ENCODE results near the gene APOL4. TPM values are rescaled to one million over a fixed set of nuclear protein-coding genes. Genes with fewer than 3 reads are reported as not detected.
A peak's percentile ranks its signal among the peaks of the same experiment; 100 is the strongest.

The APOL4 gene
- total and polyA plus RNA-seq, 2 of the 4 experiments (the other 2 are of a cell fraction), result 0.07 TPM; not detected in 1

GRCh38 chr22:36221799-36222751, 20.5 kb upstream of the APOL4 start:
- in situ Hi-C loops (cut with MboI; ENCODE audit: low sequenced_read_pairs), result no loop called here
- no peak overlapping the region for H3K23ac ChIP-seq (ENCODE audit: low read depth, low read length)
- TF ChIP-seq MAZ (IDR thresholded peaks at IDR 0.05; ENCODE audit: borderline replicate concordance, low read depth, low read length) (no peak), SMC3 (IDR thresholded peaks at IDR 0.05; ENCODE audit: low read depth, low read length) (peak; percentile 53), CTCF (conservative IDR thresholded peaks at IDR 0.05; ENCODE audit: low read depth, low read length) (peak; percentile 48), RAD21 (IDR thresholded peaks at IDR 0.05; ENCODE audit: low read length) (peak; percentile 55)
- ChIA-PET POLR2A (ENCODE audit: unreplicated experiment) (no interaction called here), CTCF (no interaction called here)
- H3K27ac ChIP-seq (ENCODE audit: insufficient read depth, low read length), result no peak overlapping the region
- H3K4ac ChIP-seq (ENCODE audit: low read depth, low read length), result no peak overlapping the region
- H3K9me1 ChIP-seq (ENCODE audit: insufficient read depth, low read length), result peaks cover 4% of the 10 kb centered on the region; the same call in 1 of the 2 replicates
- peak; percentile 81 for ATAC-seq (ENCODE audit: low read depth)
- H2AK5ac ChIP-seq (ENCODE audit: low read depth, low read length), result no peak overlapping the region
- no peak overlapping the region for H2BK15ac ChIP-seq (ENCODE audit: low read depth, low read length)
- no peak overlapping the region for H2BK120ac ChIP-seq (ENCODE audit: low read depth, low read length)
- no peak overlapping the region for H3K4me3 ChIP-seq (ENCODE audit: insufficient read depth, low read depth, low read length)
- no peak overlapping the region for H4K5ac ChIP-seq (ENCODE audit: low read depth, low read length)
- H4K8ac ChIP-seq (ENCODE audit: low read depth in 2 of 2, low read length in 2 of 2), result no peak overlapping the region
- no peaks in the 10 kb centered on the region for H3K36me3 ChIP-seq (ENCODE audit: control insufficient read depth, insufficient read depth, low read length)
- peaks cover 3% of the 10 kb centered on the region; the same call in 1 of the 2 replicates for H3K4me1 ChIP-seq (ENCODE audit: control insufficient read depth, insufficient read depth, low read length)
- no peaks in the 10 kb centered on the region for H3K9me3 ChIP-seq (ENCODE audit: control insufficient read depth, insufficient read depth, low read length)
- peak overlapping the region; percentile 20 for H3K4me2 ChIP-seq (ENCODE audit: low read depth, low read length)
- H2AFZ ChIP-seq (replicated peaks; ENCODE audit: low read length, poor library complexity), result peak overlapping the region; percentile 25
- WGBS, 2 experiments (ENCODE audit: extremely low coverage in 2 of 2, insufficient read length in 1 of 2), result no CpG with 5 or more reads among the region's 7 CpGs
- no peak overlapping the region for H3K18ac ChIP-seq (ENCODE audit: low read depth, low read length)
- H2BK5ac ChIP-seq (ENCODE audit: low read depth, low read length, poor library complexity, severe bottlenecking), result no peak overlapping the region
- no TSS peak for BruUV-seq (replicated peaks)
- no peak overlapping the region for H3K56ac ChIP-seq (ENCODE audit: extremely low read depth, insufficient read depth, low read length)
- H3K27me3 ChIP-seq (ENCODE audit: control insufficient read depth, insufficient read depth, low read length), result peaks cover 11% of the 10 kb centered on the region
- no peak overlapping the region for H2AK9ac ChIP-seq (replicated peaks; ENCODE audit: low read depth, low read length, poor library complexity)
- intact Hi-C loops (cut with micrococcal nuclease), result no loop called here
- H4K91ac ChIP-seq (ENCODE audit: insufficient read depth, low read depth, low read length), result no peak overlapping the region
- dilution Hi-C loops (cut with HindIII; ENCODE audit: low sequenced_read_pairs, unreplicated experiment), result no loop called here
- H2BK20ac ChIP-seq (ENCODE audit: low read depth, low read length), result no peak overlapping the region
- no peak for DNase-seq
- H4K20me1 ChIP-seq (ENCODE audit: insufficient read depth, low read length), result no peaks in the 10 kb centered on the region
- H3K79me1 ChIP-seq (ENCODE audit: low read depth in 1 of 2, low read length in 2 of 2), result no peaks in the 10 kb centered on the region
- H3K9ac ChIP-seq (ENCODE audit: low read depth, low read length), result no peak overlapping the region
- H3K14ac ChIP-seq (replicated peaks; ENCODE audit: low read depth, low read length), result no peak overlapping the region
